Measurements from ENCODE around the gene SF1.

The SF1 gene

DNA sequence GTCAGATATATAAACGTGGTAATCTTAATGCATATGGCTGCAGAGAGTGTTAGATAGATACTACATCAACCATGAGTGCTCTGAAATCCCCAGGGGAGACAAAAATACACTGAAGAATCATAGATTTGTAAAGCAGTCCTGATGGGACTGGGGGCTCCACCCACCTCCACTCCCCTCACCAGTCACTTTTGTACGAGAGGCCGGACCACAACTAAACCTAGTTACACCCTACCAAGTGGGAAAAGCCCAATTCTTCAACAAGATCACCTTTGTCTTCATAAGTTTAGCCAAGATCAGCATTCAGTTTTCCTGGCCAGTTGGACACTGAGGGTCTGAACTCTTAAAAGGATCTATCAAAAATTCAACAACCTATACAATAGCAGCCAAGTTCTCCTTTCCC lies 1.5 kb downstream of the SF1 start:
- H3K36me3 ChIP-seq (replicated peaks in 1 of 2; ENCODE audit: control insufficient read depth in 2 of 2, insufficient read depth in 2 of 2, low read length in 2 of 2): peaks cover 38 to 73% of the 10 kb centered on the region in 2 donors
- H2BK12ac ChIP-seq (ENCODE audit: low read length): no peak overlapping the region
- H3K18ac ChIP-seq (ENCODE audit: low read length): no peak overlapping the region
- no peak overlapping the region for H3K27ac ChIP-seq (replicated peaks; ENCODE audit: low read length)
- H2AFZ ChIP-seq (ENCODE audit: low read length): no peak overlapping the region
- WGBS, 2 donors (ENCODE audit: extremely low coverage in 2 of 2, insufficient read length in 2 of 2, insufficient replicate concordance in 1 of 2): no CpG with 5 or more reads among the region's 3 CpGs
- no peak overlapping the region for H4K91ac ChIP-seq (ENCODE audit: low read depth, low read length, poor library complexity)
- no peak overlapping the region for H3K4ac ChIP-seq (ENCODE audit: low read length)
- peak overlapping the region; percentile 89 to 98 for H3K4me3 ChIP-seq (ENCODE audit: low read length in 2 of 2)
- peaks cover 5 to 10% of the 10 kb centered on the region in 2 donors for H3K4me1 ChIP-seq (ENCODE audit: control insufficient read depth in 2 of 2, insufficient read depth in 1 of 2, low read depth in 1 of 2, low read length in 2 of 2)
- H3K23ac ChIP-seq (ENCODE audit: low read depth, low read length, poor library complexity): no peak overlapping the region
- no peak for DNase-seq (ENCODE audit: low spot score)
- no peaks in the 10 kb centered on the region for H3K9me3 ChIP-seq (replicated peaks in 1 of 2; ENCODE audit: control insufficient read depth in 2 of 2, insufficient read depth in 1 of 2, low read depth in 1 of 2, low read length in 2 of 2)
- H3K79me1 ChIP-seq (ENCODE audit: low read depth, low read length): peaks cover 5% of the 10 kb centered on the region
- H2BK5ac ChIP-seq (ENCODE audit: low read length): no peak overlapping the region
- peak overlapping the region; percentile 89 for H3K4me2 ChIP-seq (ENCODE audit: insufficient read depth, low read length, poor library complexity, severe bottlenecking)
- no peak overlapping the region for H2BK15ac ChIP-seq (ENCODE audit: low read length)
- no peak overlapping the region for H2BK120ac ChIP-seq (ENCODE audit: low read depth, low read length)
- H2AK5ac ChIP-seq (ENCODE audit: low read depth, low read length): no peak overlapping the region
- no peak overlapping the region for H3K9ac ChIP-seq (ENCODE audit: low read depth, low read length, poor library complexity)
- H3K14ac ChIP-seq (ENCODE audit: low read length): no peak overlapping the region
- no peak overlapping the region for H4K8ac ChIP-seq (ENCODE audit: low read depth, low read length)
- H3K27me3 ChIP-seq (ENCODE audit: control insufficient read depth in 3 of 3, insufficient read depth in 3 of 3, low read depth in 1 of 3, low read length in 3 of 3): no peaks in the 10 kb centered on the region

DNA sequence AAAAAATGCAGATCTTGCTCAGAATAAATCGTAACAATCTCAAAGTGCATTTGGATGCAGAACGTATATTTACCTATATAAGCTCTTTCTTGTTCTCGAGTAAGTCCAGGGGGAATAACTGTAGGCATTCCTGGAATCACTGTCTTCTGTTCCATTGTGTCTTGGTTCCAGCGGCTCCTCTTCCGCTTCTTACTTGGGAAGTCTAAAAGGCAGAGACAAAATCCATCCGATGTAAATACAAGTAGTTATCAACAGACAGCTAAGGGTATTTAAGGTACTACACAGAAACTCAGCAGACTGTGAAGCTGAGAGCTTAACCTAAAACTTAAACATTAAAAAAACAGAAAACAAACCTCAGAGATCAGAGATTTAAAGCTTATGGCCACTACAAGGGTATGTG lies 1.9 kb downstream of the SF1 start:
- H3K23ac ChIP-seq (ENCODE audit: low read depth, low read length, poor library complexity): no peak overlapping the region
- no peak overlapping the region for H2AK5ac ChIP-seq (ENCODE audit: low read depth, low read length)
- H3K79me1 ChIP-seq (ENCODE audit: low read depth, low read length): peaks cover 5% of the 10 kb centered on the region
- H3K4me2 ChIP-seq (ENCODE audit: insufficient read depth, low read length, poor library complexity, severe bottlenecking): no peak overlapping the region
- no peak overlapping the region for H2AFZ ChIP-seq (ENCODE audit: low read length)
- no peak overlapping the region for H3K9ac ChIP-seq (ENCODE audit: low read depth, low read length, poor library complexity)
- H2BK120ac ChIP-seq (ENCODE audit: low read depth, low read length): no peak overlapping the region
- no peak overlapping the region for H4K91ac ChIP-seq (ENCODE audit: low read depth, low read length, poor library complexity)
- no peak overlapping the region for H3K27ac ChIP-seq (replicated peaks; ENCODE audit: low read length)
- no peak overlapping the region for H3K4ac ChIP-seq (ENCODE audit: low read length)
- DNase-seq (ENCODE audit: low spot score): no peak
- H3K27me3 ChIP-seq (ENCODE audit: control insufficient read depth in 3 of 3, insufficient read depth in 3 of 3, low read depth in 1 of 3, low read length in 3 of 3): no peaks in the 10 kb centered on the region
- no peak overlapping the region for H2BK12ac ChIP-seq (ENCODE audit: low read length)
- H4K8ac ChIP-seq (ENCODE audit: low read depth, low read length): no peak overlapping the region
- peaks cover 41 to 76% of the 10 kb centered on the region in 2 donors for H3K36me3 ChIP-seq (replicated peaks in 1 of 2; ENCODE audit: control insufficient read depth in 2 of 2, insufficient read depth in 2 of 2, low read length in 2 of 2)
- no peak overlapping the region for H3K18ac ChIP-seq (ENCODE audit: low read length)
- H3K9me3 ChIP-seq (replicated peaks in 1 of 2; ENCODE audit: control insufficient read depth in 2 of 2, insufficient read depth in 1 of 2, low read depth in 1 of 2, low read length in 2 of 2): no peaks in the 10 kb centered on the region
- peaks cover 5 to 10% of the 10 kb centered on the region in 2 donors for H3K4me1 ChIP-seq (ENCODE audit: control insufficient read depth in 2 of 2, insufficient read depth in 1 of 2, low read depth in 1 of 2, low read length in 2 of 2)
- H2BK15ac ChIP-seq (ENCODE audit: low read length): no peak overlapping the region
- peak overlapping the region in 1 of 2 donors; percentile 98 for H3K4me3 ChIP-seq (ENCODE audit: low read length in 2 of 2)
- no peak overlapping the region for H2BK5ac ChIP-seq (ENCODE audit: low read length)
- H3K14ac ChIP-seq (ENCODE audit: low read length): no peak overlapping the region
- no CpG with 5 or more reads among the region's 6 CpGs for WGBS, 2 donors (ENCODE audit: extremely low coverage in 2 of 2, insufficient read length in 2 of 2, insufficient replicate concordance in 1 of 2)

DNA sequence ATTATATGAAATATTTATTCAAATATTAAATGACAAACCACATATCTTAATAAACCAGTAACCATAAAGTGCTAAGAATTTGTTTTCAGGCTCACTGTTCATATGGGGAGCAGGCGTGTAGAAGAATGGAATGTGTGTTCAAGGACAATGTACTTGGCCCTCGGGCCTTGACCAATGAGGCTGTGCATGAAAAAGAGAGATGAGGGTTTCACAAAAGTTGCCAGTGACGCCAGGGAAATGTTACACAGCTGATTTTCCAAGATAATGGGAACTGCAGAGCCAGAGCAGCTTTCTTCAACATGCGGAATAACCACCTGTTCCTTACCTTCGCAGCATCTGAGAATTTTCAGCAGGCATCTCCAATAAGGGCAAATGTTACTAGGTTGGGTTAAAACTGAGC lies 4.2 kb downstream of the SF1 start:
- H3K18ac ChIP-seq (ENCODE audit: low read length): no peak overlapping the region
- no peak overlapping the region for H3K27ac ChIP-seq (replicated peaks; ENCODE audit: low read length)
- no CpG with 5 or more reads among the region's 5 CpGs for WGBS, 2 donors (ENCODE audit: extremely low coverage in 2 of 2, insufficient read length in 2 of 2, insufficient replicate concordance in 1 of 2)
- H4K91ac ChIP-seq (ENCODE audit: low read depth, low read length, poor library complexity): no peak overlapping the region
- no peak overlapping the region for H2BK5ac ChIP-seq (ENCODE audit: low read length)
- H3K27me3 ChIP-seq (ENCODE audit: control insufficient read depth in 3 of 3, insufficient read depth in 3 of 3, low read depth in 1 of 3, low read length in 3 of 3): no peaks in the 10 kb centered on the region
- no peak overlapping the region for H3K23ac ChIP-seq (ENCODE audit: low read depth, low read length, poor library complexity)
- H3K4me2 ChIP-seq (ENCODE audit: insufficient read depth, low read length, poor library complexity, severe bottlenecking): no peak overlapping the region
- peaks cover 5 to 6% of the 10 kb centered on the region in 2 donors for H3K4me1 ChIP-seq (ENCODE audit: control insufficient read depth in 2 of 2, insufficient read depth in 1 of 2, low read depth in 1 of 2, low read length in 2 of 2)
- no peak overlapping the region for H2BK12ac ChIP-seq (ENCODE audit: low read length)
- no peak for DNase-seq (ENCODE audit: low spot score)
- no peak overlapping the region for H2AK5ac ChIP-seq (ENCODE audit: low read depth, low read length)
- no peaks in the 10 kb centered on the region for H3K9me3 ChIP-seq (replicated peaks in 1 of 2; ENCODE audit: control insufficient read depth in 2 of 2, insufficient read depth in 1 of 2, low read depth in 1 of 2, low read length in 2 of 2)
- H3K79me1 ChIP-seq (ENCODE audit: low read depth, low read length): peaks cover 8% of the 10 kb centered on the region
- no peak overlapping the region for H4K8ac ChIP-seq (ENCODE audit: low read depth, low read length)
- H2BK120ac ChIP-seq (ENCODE audit: low read depth, low read length): no peak overlapping the region
- no peak overlapping the region for H2BK15ac ChIP-seq (ENCODE audit: low read length)
- no peak overlapping the region for H3K14ac ChIP-seq (ENCODE audit: low read length)
- no peak overlapping the region for H3K4me3 ChIP-seq (ENCODE audit: low read length in 2 of 2)
- H2AFZ ChIP-seq (ENCODE audit: low read length): no peak overlapping the region
- H3K4ac ChIP-seq (ENCODE audit: low read length): no peak overlapping the region
- H3K36me3 ChIP-seq (replicated peaks in 1 of 2; ENCODE audit: control insufficient read depth in 2 of 2, insufficient read depth in 2 of 2, low read length in 2 of 2): peaks cover 62 to 84% of the 10 kb centered on the region in 2 donors
- no peak overlapping the region for H3K9ac ChIP-seq (ENCODE audit: low read depth, low read length, poor library complexity)

DNA sequence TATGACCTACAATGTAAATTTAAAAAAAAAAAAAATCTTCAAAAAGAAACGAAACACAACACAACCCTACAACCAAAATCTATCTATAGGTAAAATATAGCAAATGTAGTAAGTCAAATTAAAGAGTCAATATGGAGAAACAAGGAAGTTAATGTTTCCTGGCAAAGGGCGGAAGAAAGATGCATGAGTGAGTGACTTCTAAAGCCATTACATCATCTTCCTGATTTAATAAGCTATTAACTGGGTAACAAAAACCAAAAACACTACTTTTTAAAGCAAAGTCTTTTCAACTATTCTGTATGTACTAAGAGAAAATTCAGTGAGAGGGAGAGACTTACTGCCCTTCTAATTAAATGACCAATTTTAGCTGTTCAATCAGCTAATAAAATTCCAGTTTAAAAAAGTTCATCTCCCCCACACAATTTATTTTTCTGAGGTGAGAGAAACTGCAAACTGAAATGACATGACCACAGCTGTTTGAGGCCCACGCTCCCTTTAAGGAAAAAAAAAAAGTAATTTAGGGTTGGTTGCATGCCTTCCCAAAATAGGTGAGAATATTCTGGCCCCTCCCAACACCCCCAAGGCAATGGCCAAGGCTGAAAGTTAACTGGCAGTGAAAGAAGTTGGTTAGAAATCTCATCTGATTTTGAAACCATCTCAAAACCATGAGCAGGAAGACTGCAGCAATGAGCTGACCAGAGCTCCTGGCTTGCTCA lies 5.9 kb downstream of the SF1 start:
- Histone ChIP-seq H2BK5ac (ENCODE audit: low read length) (no peak overlapping the region), H2BK12ac (ENCODE audit: low read length) (no peak overlapping the region), H3K18ac (ENCODE audit: low read length) (no peak overlapping the region), H3K9ac (ENCODE audit: low read depth, low read length, poor library complexity) (no peak overlapping the region), H3K23ac (ENCODE audit: low read depth, low read length, poor library complexity) (no peak overlapping the region), H2AFZ (ENCODE audit: low read length) (no peak overlapping the region), H3K4ac (ENCODE audit: low read length) (no peak overlapping the region), H3K9me3 (replicated peaks in 1 of 2; ENCODE audit: control insufficient read depth in 2 of 2, insufficient read depth in 1 of 2, low read depth in 1 of 2, low read length in 2 of 2) (no peaks in the 10 kb centered on the region), H4K8ac (ENCODE audit: low read depth, low read length) (no peak overlapping the region), H3K4me3 (ENCODE audit: low read length in 2 of 2) (no peak overlapping the region), H2AK5ac (ENCODE audit: low read depth, low read length) (no peak overlapping the region), H3K36me3 (replicated peaks in 1 of 2; ENCODE audit: control insufficient read depth in 2 of 2, insufficient read depth in 2 of 2, low read length in 2 of 2) (peaks cover 77 to 100% of the 10 kb centered on the region in 2 donors), H4K91ac (ENCODE audit: low read depth, low read length, poor library complexity) (no peak overlapping the region), H3K14ac (ENCODE audit: low read length) (no peak overlapping the region), H3K27ac (replicated peaks; ENCODE audit: low read length) (no peak overlapping the region), H3K27me3 (ENCODE audit: control insufficient read depth in 3 of 3, insufficient read depth in 3 of 3, low read depth in 1 of 3, low read length in 3 of 3) (no peaks in the 10 kb centered on the region), H2BK120ac (ENCODE audit: low read depth, low read length) (no peak overlapping the region), H2BK15ac (ENCODE audit: low read length) (no peak overlapping the region), H3K4me2 (ENCODE audit: insufficient read depth, low read length, poor library complexity, severe bottlenecking) (no peak overlapping the region), H3K79me1 (ENCODE audit: low read depth, low read length) (peaks cover 12% of the 10 kb centered on the region), H3K4me1 (ENCODE audit: control insufficient read depth in 2 of 2, insufficient read depth in 1 of 2, low read depth in 1 of 2, low read length in 2 of 2) (peaks cover 5 to 6% of the 10 kb centered on the region in 2 donors)
- WGBS, 2 donors (ENCODE audit: extremely low coverage in 2 of 2, insufficient read length in 2 of 2, insufficient replicate concordance in 1 of 2): no CpG with 5 or more reads among the region's 3 CpGs
- DNase-seq (ENCODE audit: low spot score): no peak
